Measurements from ENCODE around the gene IQGAP2. TPM values are rescaled to one million over a fixed set of nuclear protein-coding genes. Genes with fewer than 3 reads are reported as not detected.

Gene IQGAP2
- polyA plus RNA-seq, 1 experiment = 0.01 TPM

DNA sequence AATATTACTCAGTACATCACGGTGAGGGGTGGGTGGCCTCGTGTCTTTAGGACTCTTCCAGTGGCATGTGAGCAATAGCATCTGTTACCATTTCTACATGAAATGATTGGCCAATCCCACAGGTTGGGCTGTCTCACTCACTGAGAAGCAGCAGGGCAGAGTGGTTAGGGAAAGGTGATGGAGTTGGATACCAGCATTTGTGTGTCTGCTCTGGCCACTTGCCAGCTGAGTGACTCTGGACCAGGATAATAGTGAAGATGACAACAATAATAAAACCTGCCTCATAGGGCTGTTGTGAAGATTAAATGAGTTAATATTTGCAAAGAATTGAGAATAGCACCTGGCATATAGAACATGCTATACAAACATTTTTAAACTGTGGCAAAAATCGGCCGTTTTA lies 42.0 kb downstream of the IQGAP2 start:
- Histone ChIP-seq H3K4me3 (ENCODE audit: low read depth, low read length) (no peak overlapping the region), H3K27me3 (ENCODE audit: control insufficient read depth, insufficient read depth, low read length) (no peaks in the 10 kb centered on the region), H3K36me3 (ENCODE audit: control insufficient read depth, insufficient read depth, low read length) (no peaks in the 10 kb centered on the region)
- TF ChIP-seq, protein P1, sequence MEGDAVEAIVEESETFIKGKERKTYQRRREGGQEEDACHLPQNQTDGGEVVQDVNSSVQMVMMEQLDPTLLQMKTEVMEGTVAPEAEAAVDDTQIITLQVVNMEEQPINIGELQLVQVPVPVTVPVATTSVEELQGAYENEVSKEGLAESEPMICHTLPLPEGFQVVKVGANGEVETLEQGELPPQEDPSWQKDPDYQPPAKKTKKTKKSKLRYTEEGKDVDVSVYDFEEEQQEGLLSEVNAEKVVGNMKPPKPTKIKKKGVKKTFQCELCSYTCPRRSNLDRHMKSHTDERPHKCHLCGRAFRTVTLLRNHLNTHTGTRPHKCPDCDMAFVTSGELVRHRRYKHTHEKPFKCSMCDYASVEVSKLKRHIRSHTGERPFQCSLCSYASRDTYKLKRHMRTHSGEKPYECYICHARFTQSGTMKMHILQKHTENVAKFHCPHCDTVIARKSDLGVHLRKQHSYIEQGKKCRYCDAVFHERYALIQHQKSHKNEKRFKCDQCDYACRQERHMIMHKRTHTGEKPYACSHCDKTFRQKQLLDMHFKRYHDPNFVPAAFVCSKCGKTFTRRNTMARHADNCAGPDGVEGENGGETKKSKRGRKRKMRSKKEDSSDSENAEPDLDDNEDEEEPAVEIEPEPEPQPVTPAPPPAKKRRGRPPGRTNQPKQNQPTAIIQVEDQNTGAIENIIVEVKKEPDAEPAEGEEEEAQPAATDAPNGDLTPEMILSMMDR (IDR thresholded peaks at IDR 0.05; ENCODE audit: insufficient read depth, low read depth, low read length) = no peak
- POLR2A ChIA-PET = no interaction called here
- CTCF ChIA-PET = interaction anchor here (0.7 kb wide), 1 partner anchor 101 kb away, joined by 3 read pairs; no protein-coding TSS in a partner anchor
- no peak for DNase-seq (ENCODE audit: low read depth)

DNA sequence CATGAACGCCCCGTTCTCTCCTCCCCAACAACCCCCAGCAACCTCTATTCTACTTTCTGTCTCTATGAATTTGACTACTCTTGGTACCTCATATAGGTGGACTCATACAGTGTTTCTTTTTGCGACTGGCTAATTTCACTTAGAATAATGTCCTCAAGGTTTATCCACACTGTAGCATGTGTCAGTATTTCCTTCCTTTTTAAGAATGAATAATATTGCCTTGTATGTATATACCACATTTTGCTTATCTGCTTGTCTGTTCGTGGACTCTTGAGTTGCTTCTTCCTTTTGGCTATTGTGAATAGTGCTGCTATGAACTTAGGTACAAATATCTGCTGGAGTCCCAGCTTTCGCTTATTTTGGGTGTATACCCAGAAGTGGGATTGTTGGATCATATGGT lies 42.7 kb downstream of the IQGAP2 start:
- H3K27me3 ChIP-seq (ENCODE audit: control insufficient read depth, insufficient read depth, low read length) = no peaks in the 10 kb centered on the region
- POLR2A ChIA-PET = no interaction called here
- CTCF ChIA-PET = no interaction called here
- DNase-seq (ENCODE audit: low read depth) = no peak
- no peaks in the 10 kb centered on the region for H3K36me3 ChIP-seq (ENCODE audit: control insufficient read depth, insufficient read depth, low read length)
- H3K4me3 ChIP-seq (ENCODE audit: low read depth, low read length) = no peak overlapping the region
- TF ChIP-seq, protein P1 (IDR thresholded peaks at IDR 0.05; ENCODE audit: insufficient read depth, low read depth, low read length) = no peak

DNA sequence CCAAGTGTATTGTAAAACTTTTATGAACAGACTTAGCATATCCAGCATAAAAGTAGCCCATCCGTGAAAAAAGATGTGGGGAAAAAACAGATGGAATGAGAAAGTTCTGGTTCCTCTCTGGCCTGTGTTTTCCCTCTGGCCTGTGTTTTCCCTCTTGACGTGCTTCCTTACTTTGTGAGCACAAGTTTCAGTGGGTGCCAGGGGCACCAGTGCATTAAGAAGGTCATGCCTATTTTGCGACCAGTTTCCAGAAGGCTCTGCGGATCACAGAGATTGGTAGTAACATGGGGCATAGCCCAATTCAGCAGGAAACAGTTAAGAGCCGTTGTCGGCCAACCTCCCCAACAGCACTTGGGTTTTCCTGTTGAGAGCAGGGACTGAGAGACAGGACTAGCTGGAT lies 43.7 kb downstream of the IQGAP2 start:
- TF ChIP-seq, protein P1 (IDR thresholded peaks at IDR 0.05; ENCODE audit: insufficient read depth, low read depth, low read length) = no peak
- Histone ChIP-seq H3K4me3 (ENCODE audit: low read depth, low read length) (no peak overlapping the region), H3K36me3 (ENCODE audit: control insufficient read depth, insufficient read depth, low read length) (no peaks in the 10 kb centered on the region), H3K27me3 (ENCODE audit: control insufficient read depth, insufficient read depth, low read length) (no peaks in the 10 kb centered on the region)
- CTCF ChIA-PET = no interaction called here
- POLR2A ChIA-PET = no interaction called here
- DNase-seq (ENCODE audit: low read depth) = no peak

DNA sequence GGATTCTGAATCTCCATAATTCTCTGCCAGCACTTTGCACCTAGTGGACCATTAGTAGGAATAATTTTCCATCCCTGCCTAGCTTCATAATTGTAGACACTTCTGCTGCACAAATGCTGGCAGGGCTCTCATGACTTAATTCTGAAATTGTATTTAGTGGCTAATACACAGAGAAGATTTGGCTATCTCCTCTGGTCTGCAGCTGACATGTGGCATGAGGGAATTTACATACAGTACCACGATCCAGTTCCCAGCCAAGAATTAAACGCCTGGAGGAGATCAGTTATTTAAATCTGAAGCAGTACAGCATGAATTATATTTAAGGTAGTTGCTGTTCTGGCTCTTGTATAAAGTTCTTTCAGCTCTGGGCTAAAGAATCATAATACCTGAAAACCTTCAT lies 46.5 kb downstream of the IQGAP2 start:
- TF ChIP-seq, protein P1 (IDR thresholded peaks at IDR 0.05; ENCODE audit: insufficient read depth, low read depth, low read length) = no peak
- H3K27me3 ChIP-seq (ENCODE audit: control insufficient read depth, insufficient read depth, low read length) = no peaks in the 10 kb centered on the region
- H3K36me3 ChIP-seq (ENCODE audit: control insufficient read depth, insufficient read depth, low read length) = no peaks in the 10 kb centered on the region
- CTCF ChIA-PET = interaction anchor here (1.0 kb wide), 1 partner anchor 55 kb away, joined by 4 read pairs; no protein-coding TSS in a partner anchor
- H3K4me3 ChIP-seq (ENCODE audit: low read depth, low read length) = no peak overlapping the region
- no peak for DNase-seq (ENCODE audit: low read depth)
- POLR2A ChIA-PET = no interaction called here

DNA sequence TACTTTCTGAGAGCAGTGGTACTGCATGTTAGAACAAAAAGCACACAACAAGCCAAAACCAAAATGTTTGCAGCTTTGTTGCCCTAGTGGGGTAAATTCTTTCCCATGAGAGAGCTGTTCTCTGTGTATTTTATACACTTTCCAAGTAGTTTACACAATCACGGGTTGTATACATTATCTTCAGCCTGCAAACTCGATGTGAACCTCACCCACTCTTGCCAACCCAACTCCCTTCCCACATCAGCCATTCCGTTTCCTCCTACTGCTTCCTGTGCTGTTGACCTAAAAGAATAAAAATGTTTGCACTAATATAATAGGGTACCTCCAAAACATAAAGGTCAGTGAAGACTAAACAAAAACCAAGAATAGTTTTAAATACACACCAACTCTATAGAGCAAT lies 47.0 kb downstream of the IQGAP2 start:
- Histone ChIP-seq H3K4me3 (ENCODE audit: low read depth, low read length) (no peak overlapping the region), H3K36me3 (ENCODE audit: control insufficient read depth, insufficient read depth, low read length) (no peaks in the 10 kb centered on the region), H3K27me3 (ENCODE audit: control insufficient read depth, insufficient read depth, low read length) (no peaks in the 10 kb centered on the region)
- TF ChIP-seq, protein P1 (IDR thresholded peaks at IDR 0.05; ENCODE audit: insufficient read depth, low read depth, low read length) = no peak
- CTCF ChIA-PET = interaction anchor here (1.0 to 1.1 kb wide), 2 partner anchors 47 to 56 kb away, joined by 4 to 5 read pairs; partner anchors contain the start of gene IQGAP2
- POLR2A ChIA-PET = no interaction called here
- no peak for DNase-seq (ENCODE audit: low read depth)
